Gastrocnemius medialis (tissue), 4 donors: ENCODE results near the gene PRKD1.

ENCODE experiments used
- POLR2A ChIP-seq, 2 donors: fragments of 450-650 bp; IDR thresholded peaks; one replicate each; pipeline ENCODE4 v1.6.1; 2017; ENCODE audit warnings: antibody characterized with exemption in 2 of 2, mild to moderate bottlenecking in 2 of 2, moderate library complexity in 2 of 2
- TF ChIP-seq, protein P1 (sequence below), 5 experiments: fragments of 450-650 bp in 3 of 5; fragments of 200-600 bp in 2 of 5; sonication (generic) in 2 of 5; IDR thresholded peaks in 4 of 5; conservative IDR thresholded peaks in 1 of 5; 1 replicate in 4 of 5; 2 replicates in 1 of 5; pipeline ENCODE4 v1.5.1; 2016 to 2019; ENCODE audit warnings: antibody characterized with exemption in 5 of 5, mild to moderate bottlenecking in 3 of 5, moderate library complexity in 3 of 5

DNA sequence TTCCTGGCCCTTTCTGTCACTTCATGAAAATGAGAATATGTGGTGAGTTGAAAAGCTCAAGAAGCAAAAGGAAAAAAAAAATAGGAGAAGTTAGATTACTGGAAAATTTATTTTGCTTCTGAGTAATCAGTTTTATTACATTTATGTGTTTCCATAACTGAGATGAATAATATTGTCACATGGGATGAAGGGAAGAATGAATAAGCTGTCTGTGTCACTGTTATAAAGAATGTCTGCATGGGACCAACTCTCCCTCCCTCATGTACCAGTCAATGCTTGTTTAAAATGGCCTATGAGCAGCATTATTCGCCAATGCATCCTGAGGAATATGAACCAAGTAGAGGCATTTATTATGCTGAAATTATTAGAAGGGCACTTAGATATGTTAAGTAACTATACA, 246.3 kb downstream of the PRKD1 start:
- TF ChIP-seq, protein P1, sequence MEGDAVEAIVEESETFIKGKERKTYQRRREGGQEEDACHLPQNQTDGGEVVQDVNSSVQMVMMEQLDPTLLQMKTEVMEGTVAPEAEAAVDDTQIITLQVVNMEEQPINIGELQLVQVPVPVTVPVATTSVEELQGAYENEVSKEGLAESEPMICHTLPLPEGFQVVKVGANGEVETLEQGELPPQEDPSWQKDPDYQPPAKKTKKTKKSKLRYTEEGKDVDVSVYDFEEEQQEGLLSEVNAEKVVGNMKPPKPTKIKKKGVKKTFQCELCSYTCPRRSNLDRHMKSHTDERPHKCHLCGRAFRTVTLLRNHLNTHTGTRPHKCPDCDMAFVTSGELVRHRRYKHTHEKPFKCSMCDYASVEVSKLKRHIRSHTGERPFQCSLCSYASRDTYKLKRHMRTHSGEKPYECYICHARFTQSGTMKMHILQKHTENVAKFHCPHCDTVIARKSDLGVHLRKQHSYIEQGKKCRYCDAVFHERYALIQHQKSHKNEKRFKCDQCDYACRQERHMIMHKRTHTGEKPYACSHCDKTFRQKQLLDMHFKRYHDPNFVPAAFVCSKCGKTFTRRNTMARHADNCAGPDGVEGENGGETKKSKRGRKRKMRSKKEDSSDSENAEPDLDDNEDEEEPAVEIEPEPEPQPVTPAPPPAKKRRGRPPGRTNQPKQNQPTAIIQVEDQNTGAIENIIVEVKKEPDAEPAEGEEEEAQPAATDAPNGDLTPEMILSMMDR (IDR thresholded peaks at IDR 0.05 in 4 of 5, conservative IDR thresholded peaks at IDR 0.05 in 1 of 5), result no peak
- TF ChIP-seq POLR2A (IDR thresholded peaks at IDR 0.05), result no peak
